Stimulated activated CD4-positive, alpha-beta T cell treated with anti-CD3 and anti-CD28 coated beads, TNF-alpha, amount 100 ng/mL, for 24 hours (primary cell): ENCODE measurements around the gene CNP.
A peak's percentile ranks its signal among the peaks of the same experiment; 100 is the strongest.
"Not testable (repeated sequence)": the region's sequence is repeated elsewhere in the genome, so short reads cannot be mapped to it uniquely, and the experiment has no call there.

Experiments
- DNase-seq, 3 experiments: peaks; one replicate each; pipeline ENCODE4 v3.0.0-alpha.2; 2020; ENCODE audit warnings: low read depth in 3 of 3

Gene CNP

GRCh38 chr17:42002792-42003301 is 36.3 kb downstream of the CNP start:
- no peak for DNase-seq

- DNase-seq: no peak
Observed at GRCh38 chr17:42005166-42005565, 38.6 kb downstream of the CNP start.

GRCh38 chr17:42009170-42009569 is 42.6 kb downstream of the CNP start:
- no peak for DNase-seq

GRCh38 chr17:42010266-42010680 is 43.7 kb downstream of the CNP start:
- DNase-seq: not testable (repeated sequence)

- no peak for DNase-seq
Observed at GRCh38 chr17:42010898-42011516, 44.4 kb downstream of the CNP start.

GRCh38 chr17:42012363-42012762 is 45.8 kb downstream of the CNP start:
- not testable (repeated sequence) for DNase-seq

GRCh38 chr17:42013740-42014139 is 47.1 kb downstream of the CNP start:
- DNase-seq: not testable (repeated sequence)

GRCh38 chr17:42016411-42016831 is 49.8 kb downstream of the CNP start:
- DNase-seq: no peak

GRCh38 chr17:42016941-42017865 is 50.6 kb downstream of the CNP start, which contains the start of gene DNAJC7:
Gene DNAJC7 (minus strand): TSS chr17:42017439. CDS start chr17:42017416, 23 bp downstream.
- DNase-seq: peak; percentile 78 to 89 (median 84)

- DNase-seq: no peak
Observed at GRCh38 chr17:42017866-42018200, 51.2 kb downstream of the CNP start.

- DNase-seq: no peak
Observed at GRCh38 chr17:42018339-42018738, 51.7 kb downstream of the CNP start.

- no peak for DNase-seq
Observed at GRCh38 chr17:42018988-42019387, 52.4 kb downstream of the CNP start.

GRCh38 chr17:42019509-42020404 is 53.2 kb downstream of the CNP start, which contains the start of gene NKIRAS2:
Gene NKIRAS2 (plus strand): TSS chr17:42020090. CDS start chr17:42021578, 1,488 bp downstream.
- peak; percentile 86 to 95 (median 91) for DNase-seq

GRCh38 chr17:42020845-42021244 is 54.2 kb downstream of the CNP start:
- not testable (repeated sequence) for DNase-seq

GRCh38 chr17:42023524-42024349 is 57.1 kb downstream of the CNP start:
- no peak for DNase-seq

- DNase-seq: no peak
Observed at GRCh38 chr17:42025191-42025579, 58.6 kb downstream of the CNP start.

- DNase-seq: no peak
Observed at GRCh38 chr17:42025936-42026335, 59.3 kb downstream of the CNP start.

- no peak for DNase-seq
Observed at GRCh38 chr17:42026857-42027589, 60.4 kb downstream of the CNP start.
